ENCODE measurements around the gene UNC13D. TPM values are rescaled to one million over a fixed set of nuclear protein-coding genes. Genes with fewer than 3 reads are reported as not detected.

Gene UNC13D
- total RNA-seq, 1 donor from 2014 or later: 2.7 TPM

GRCh38 chr17:75784473-75785015, 59.7 kb downstream of the UNC13D start, which contains the start of gene UNK:
TSS of gene UNK (plus strand) at chr17:75784806. CDS start at chr17:75784881, 75 bp downstream.
- DNase-seq (ENCODE audit: low read depth) (peak; percentile 98), FAIRE-seq (peak; percentile 23)
- H3K9ac ChIP-seq (ENCODE audit: low read length): peak within 1 kb of the TSS; percentile 91
- H4K20me1 ChIP-seq (ENCODE audit: insufficient read depth, low read length): no peaks in the 10 kb centered on the region
- Mint-ChIP-seq H3K36me3 (ENCODE audit: low read depth, unreplicated experiment) (peaks cover 3% of the 10 kb centered on the region), H3K9me3 (ENCODE audit: unreplicated experiment) (no peaks in the 10 kb centered on the region), H3K4me3 (ENCODE audit: unreplicated experiment) (peak within 1 kb of the TSS; percentile 92), H3K27ac (ENCODE audit: unreplicated experiment) (peak within 1 kb of the TSS; percentile 99), H3K4me1 (ENCODE audit: low read depth, unreplicated experiment) (peaks cover 23% of the 10 kb centered on the region), H3K27me3 (ENCODE audit: low read depth, unreplicated experiment) (no peaks in the 10 kb centered on the region)
- H3K27me3 ChIP-seq (ENCODE audit: insufficient read depth, low read length): no peaks in the 10 kb centered on the region
- H3K4me1 ChIP-seq (ENCODE audit: insufficient read depth, low read length): peaks cover 28% of the 10 kb centered on the region
- H2AFZ ChIP-seq (ENCODE audit: low read depth, low read length): peak within 1 kb of the TSS; percentile 76
- H3K9me3 ChIP-seq (ENCODE audit: insufficient read depth, low read depth, low read length): no peaks in the 10 kb centered on the region
- TF ChIP-seq, protein P1, sequence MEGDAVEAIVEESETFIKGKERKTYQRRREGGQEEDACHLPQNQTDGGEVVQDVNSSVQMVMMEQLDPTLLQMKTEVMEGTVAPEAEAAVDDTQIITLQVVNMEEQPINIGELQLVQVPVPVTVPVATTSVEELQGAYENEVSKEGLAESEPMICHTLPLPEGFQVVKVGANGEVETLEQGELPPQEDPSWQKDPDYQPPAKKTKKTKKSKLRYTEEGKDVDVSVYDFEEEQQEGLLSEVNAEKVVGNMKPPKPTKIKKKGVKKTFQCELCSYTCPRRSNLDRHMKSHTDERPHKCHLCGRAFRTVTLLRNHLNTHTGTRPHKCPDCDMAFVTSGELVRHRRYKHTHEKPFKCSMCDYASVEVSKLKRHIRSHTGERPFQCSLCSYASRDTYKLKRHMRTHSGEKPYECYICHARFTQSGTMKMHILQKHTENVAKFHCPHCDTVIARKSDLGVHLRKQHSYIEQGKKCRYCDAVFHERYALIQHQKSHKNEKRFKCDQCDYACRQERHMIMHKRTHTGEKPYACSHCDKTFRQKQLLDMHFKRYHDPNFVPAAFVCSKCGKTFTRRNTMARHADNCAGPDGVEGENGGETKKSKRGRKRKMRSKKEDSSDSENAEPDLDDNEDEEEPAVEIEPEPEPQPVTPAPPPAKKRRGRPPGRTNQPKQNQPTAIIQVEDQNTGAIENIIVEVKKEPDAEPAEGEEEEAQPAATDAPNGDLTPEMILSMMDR (IDR thresholded peaks at IDR 0.05; ENCODE audit: insufficient read depth, low read depth, low read length): no peak
- no peak for TF ChIP-seq EZH2 (IDR thresholded peaks at IDR 0.05; ENCODE audit: insufficient read depth, low read length)
- peak within 1 kb of the TSS; percentile 61 for H3K4me3 ChIP-seq (ENCODE audit: insufficient read depth, low read depth, low read length)
- H3K4me2 ChIP-seq (ENCODE audit: low read length): peak within 1 kb of the TSS; percentile 86
- peak within 1 kb of the TSS; percentile 100 for H3K27ac ChIP-seq (ENCODE audit: low read depth, low read length)
- peaks cover 43% of the 10 kb centered on the region for H3K79me2 ChIP-seq (ENCODE audit: insufficient read depth, low read length)
- no peaks in the 10 kb centered on the region for H3K36me3 ChIP-seq (ENCODE audit: insufficient read depth, low read length)

- Histone ChIP-seq H3K36me3 (ENCODE audit: insufficient read depth, low read length) (no peaks in the 10 kb centered on the region), H4K20me1 (ENCODE audit: insufficient read depth, low read length) (peaks cover 2% of the 10 kb centered on the region), H3K27me3 (ENCODE audit: insufficient read depth, low read length) (no peaks in the 10 kb centered on the region), H3K79me2 (ENCODE audit: insufficient read depth, low read length) (peaks cover 43% of the 10 kb centered on the region), H3K4me1 (ENCODE audit: insufficient read depth, low read length) (peaks cover 28% of the 10 kb centered on the region), H2AFZ (ENCODE audit: low read depth, low read length) (peak overlapping the region; percentile 76), H3K9me3 (ENCODE audit: insufficient read depth, low read depth, low read length) (no peaks in the 10 kb centered on the region), H3K27ac (ENCODE audit: low read depth, low read length) (peak overlapping the region; percentile 100), H3K4me3 (ENCODE audit: insufficient read depth, low read depth, low read length) (peak overlapping the region; percentile 61), H3K4me2 (ENCODE audit: low read length) (peak overlapping the region; percentile 86), H3K9ac (ENCODE audit: low read length) (peak overlapping the region; percentile 91)
- Mint-ChIP-seq H3K9me3 (ENCODE audit: unreplicated experiment) (no peaks in the 10 kb centered on the region), H3K27me3 (ENCODE audit: low read depth, unreplicated experiment) (no peaks in the 10 kb centered on the region), H3K27ac (ENCODE audit: unreplicated experiment) (peak overlapping the region; percentile 99), H3K4me3 (ENCODE audit: unreplicated experiment) (peak overlapping the region; percentile 92), H3K36me3 (ENCODE audit: low read depth, unreplicated experiment) (peaks cover 4% of the 10 kb centered on the region), H3K4me1 (ENCODE audit: low read depth, unreplicated experiment) (peaks cover 23% of the 10 kb centered on the region)
- DNase-seq (ENCODE audit: low read depth) (no peak), FAIRE-seq (no peak)
- TF ChIP-seq EZH2 (IDR thresholded peaks at IDR 0.05; ENCODE audit: insufficient read depth, low read length): no peak
- TF ChIP-seq, protein P1 (IDR thresholded peaks at IDR 0.05; ENCODE audit: insufficient read depth, low read depth, low read length): no peak
These were observed 60.3 kb downstream of the UNC13D start for GRCh38 chr17:75783803-75784472.
